Loucy (cell line): Measurements from ENCODE around the gene EDN1.

Source experiments
- H2AFZ ChIP-seq: fragments of 200-600 bp; sonication (generic); 2 replicates; pipeline ENCODE4 v1.6.0; 2016; ENCODE audit warnings: antibody characterized with exemption, mild to moderate bottlenecking, low read length, moderate library complexity
- H3F3A ChIP-seq: fragments of 200-600 bp; 2 replicates; pipeline ENCODE4 v1.6.0; 2016; ENCODE audit warnings: antibody characterized with exemption, low read depth, mild to moderate bottlenecking
- H3K27me3 ChIP-seq: fragments of 200-600 bp; sonication (generic); 2 replicates; pipeline ENCODE4 v1.6.1; 2014; ENCODE audit warnings: low read length, mild to moderate bottlenecking; ENCODE audit not compliant: insufficient read depth, poor library complexity, severe bottlenecking
- H3K36me3 ChIP-seq: fragments of 200-600 bp; sonication (generic); 2 replicates; pipeline ENCODE4 v1.6.1; 2016; ENCODE audit warnings: low read length; ENCODE audit not compliant: insufficient read depth
- H3K4me1 ChIP-seq: fragments of 200-600 bp; sonication (generic); 2 replicates; pipeline ENCODE4 v1.5.1; 2014; ENCODE audit warnings: low read length, mild to moderate bottlenecking; ENCODE audit not compliant: insufficient read depth, poor library complexity, severe bottlenecking
- H3K4me2 ChIP-seq: fragments of 200-600 bp; sonication (generic); 2 replicates; pipeline ENCODE4 v1.6.0; 2014; ENCODE audit warnings: antibody characterized with exemption, low read length, low read depth, mild to moderate bottlenecking; ENCODE audit not compliant: poor library complexity, severe bottlenecking
- H3K4me3 ChIP-seq: fragments of 200-600 bp; sonication (generic); 2 replicates; pipeline ENCODE4 v1.5.1; 2014; ENCODE audit warnings: low read length, mild to moderate bottlenecking, mixed read lengths; ENCODE audit not compliant: poor library complexity, severe bottlenecking
- H3K79me2 ChIP-seq: fragments of 200-600 bp; sonication (generic); 2 replicates; pipeline ENCODE4 v1.6.1; 2014; ENCODE audit warnings: low read length; ENCODE audit not compliant: insufficient read depth
- H3K9ac ChIP-seq: fragments of 200-600 bp; sonication (generic); 2 replicates; pipeline ENCODE4 v1.6.0; 2014; ENCODE audit warnings: mild to moderate bottlenecking, low read depth, low read length, moderate library complexity; ENCODE audit not compliant: poor library complexity, severe bottlenecking
- H3K9me2 ChIP-seq: fragments of 200-600 bp; sonication (generic); replicated peaks from 2 replicates; pipeline ENCODE4 v1.6.1; 2016; ENCODE audit warnings: low read depth, low read length, mixed read lengths
- H3K9me3 ChIP-seq: fragments of 200-600 bp; sonication (generic); 2 replicates; pipeline ENCODE4 v1.6.1; 2014; ENCODE audit warnings: mild to moderate bottlenecking, antibody characterized with exemption, low read length, low read depth; ENCODE audit not compliant: insufficient read depth
- H4K20me1 ChIP-seq: fragments of 200-600 bp; sonication (generic); 2 replicates; pipeline ENCODE4 v1.6.0; 2014; ENCODE audit warnings: antibody characterized with exemption, low read length, mild to moderate bottlenecking; ENCODE audit not compliant: insufficient read depth, poor library complexity, severe bottlenecking
- CTCF ChIP-seq: fragments of 200-600 bp; sonication (generic); conservative IDR thresholded peaks from 2 replicates; pipeline ENCODE4 v1.5.1; 2014; ENCODE audit warnings: mild to moderate bottlenecking, antibody characterized with exemption, low read length
- EZH2phosphoT487 ChIP-seq: fragments of 200-600 bp; IDR thresholded peaks from 2 replicates; pipeline ENCODE4 v1.6.1; 2018; ENCODE audit warnings: antibody characterized with exemption, mild to moderate bottlenecking, moderate library complexity, borderline replicate concordance

The EDN1 gene

GRCh38 chr6:12261502-12261901 lies 28.7 kb upstream of the EDN1 start:
- no peak overlapping the region for H3K9ac ChIP-seq

GRCh38 chr6:12262236-12263061 lies 27.7 kb upstream of the EDN1 start:
- Histone ChIP-seq H3K36me3 (no peaks in the 10 kb centered on the region), H3F3A (no peaks in the 10 kb centered on the region), H3K4me2 (no peak overlapping the region), H3K9ac (no peak overlapping the region), H4K20me1 (no peaks in the 10 kb centered on the region), H2AFZ (no peak overlapping the region), H3K27me3 (no peaks in the 10 kb centered on the region), H3K9me3 (no peaks in the 10 kb centered on the region), H3K9me2 (no peaks in the 10 kb centered on the region), H3K4me1 (peaks cover 4% of the 10 kb centered on the region), H3K4me3 (no peak overlapping the region), H3K79me2 (no peaks in the 10 kb centered on the region)
- TF ChIP-seq CTCF: no peak
- TF ChIP-seq EZH2phosphoT487: no peak

More at GRCh38 chr6:12261502-12261901, 28.7 kb upstream of the EDN1 start:
- no peaks in the 10 kb centered on the region for H3K4me1 ChIP-seq
- H3K79me2 ChIP-seq: no peaks in the 10 kb centered on the region
- H4K20me1 ChIP-seq: no peaks in the 10 kb centered on the region
- H3K4me2 ChIP-seq: no peak overlapping the region
- H3K36me3 ChIP-seq: no peaks in the 10 kb centered on the region
- TF ChIP-seq CTCF (no peak), EZH2phosphoT487 (no peak)
- no peaks in the 10 kb centered on the region for H3K9me2 ChIP-seq
- no peak overlapping the region for H3K4me3 ChIP-seq
- no peaks in the 10 kb centered on the region for H3K9me3 ChIP-seq
- H3F3A ChIP-seq: no peaks in the 10 kb centered on the region
- no peaks in the 10 kb centered on the region for H3K27me3 ChIP-seq
- H2AFZ ChIP-seq: no peak overlapping the region

- Histone ChIP-seq H2AFZ (no peak overlapping the region), H3K4me2 (no peak overlapping the region), H3K27me3 (no peaks in the 10 kb centered on the region), H3F3A (no peaks in the 10 kb centered on the region), H3K4me3 (no peak overlapping the region), H3K79me2 (no peaks in the 10 kb centered on the region), H3K36me3 (no peaks in the 10 kb centered on the region), H3K9me3 (no peaks in the 10 kb centered on the region), H3K9me2 (no peaks in the 10 kb centered on the region), H4K20me1 (no peaks in the 10 kb centered on the region), H3K9ac (no peak overlapping the region), H3K4me1 (peaks cover 4% of the 10 kb centered on the region)
- TF ChIP-seq EZH2phosphoT487: no peak
- no peak for TF ChIP-seq CTCF
These were observed 26.8 kb upstream of the EDN1 start for GRCh38 chr6:12263403-12263802.
